ENCODE data around the gene TNNI3K. TPM values are rescaled to one million over a fixed set of nuclear protein-coding genes. Genes with fewer than 3 reads are reported as not detected.

The TNNI3K gene
- total RNA-seq, 1 donor from 2014 or later = not detected

DNA sequence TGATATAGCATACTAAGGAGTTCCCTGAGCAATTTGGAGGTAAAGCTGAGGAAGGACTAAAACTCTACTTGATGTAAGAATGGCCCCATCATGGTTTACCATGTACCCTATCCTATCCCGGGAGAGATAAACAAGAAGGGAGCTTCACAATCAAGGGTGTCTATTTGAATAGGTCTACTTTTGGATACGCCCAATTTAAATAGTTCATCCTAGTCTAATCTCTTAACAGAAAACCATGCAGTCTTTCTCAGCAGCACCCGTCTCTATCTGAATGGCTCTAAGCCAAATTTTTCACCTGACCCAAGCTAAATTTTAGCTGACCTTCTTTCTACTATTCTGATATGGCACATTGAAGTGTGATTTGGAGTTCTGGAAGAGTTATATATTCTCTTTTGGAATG, 122.0 kb downstream of the TNNI3K start:
- Mint-ChIP-seq H3K27ac (ENCODE audit: unreplicated experiment) (no peak overlapping the region), H3K36me3 (ENCODE audit: unreplicated experiment) (peaks cover 6% of the 10 kb centered on the region), H3K4me3 (ENCODE audit: unreplicated experiment) (no peak overlapping the region), H3K9me3 (ENCODE audit: unreplicated experiment) (no peaks in the 10 kb centered on the region), H3K4me1 (ENCODE audit: low read depth, unreplicated experiment) (no peaks in the 10 kb centered on the region), H3K27me3 (ENCODE audit: unreplicated experiment) (no peaks in the 10 kb centered on the region)
- no peak for DNase-seq
- TF ChIP-seq, protein P1, sequence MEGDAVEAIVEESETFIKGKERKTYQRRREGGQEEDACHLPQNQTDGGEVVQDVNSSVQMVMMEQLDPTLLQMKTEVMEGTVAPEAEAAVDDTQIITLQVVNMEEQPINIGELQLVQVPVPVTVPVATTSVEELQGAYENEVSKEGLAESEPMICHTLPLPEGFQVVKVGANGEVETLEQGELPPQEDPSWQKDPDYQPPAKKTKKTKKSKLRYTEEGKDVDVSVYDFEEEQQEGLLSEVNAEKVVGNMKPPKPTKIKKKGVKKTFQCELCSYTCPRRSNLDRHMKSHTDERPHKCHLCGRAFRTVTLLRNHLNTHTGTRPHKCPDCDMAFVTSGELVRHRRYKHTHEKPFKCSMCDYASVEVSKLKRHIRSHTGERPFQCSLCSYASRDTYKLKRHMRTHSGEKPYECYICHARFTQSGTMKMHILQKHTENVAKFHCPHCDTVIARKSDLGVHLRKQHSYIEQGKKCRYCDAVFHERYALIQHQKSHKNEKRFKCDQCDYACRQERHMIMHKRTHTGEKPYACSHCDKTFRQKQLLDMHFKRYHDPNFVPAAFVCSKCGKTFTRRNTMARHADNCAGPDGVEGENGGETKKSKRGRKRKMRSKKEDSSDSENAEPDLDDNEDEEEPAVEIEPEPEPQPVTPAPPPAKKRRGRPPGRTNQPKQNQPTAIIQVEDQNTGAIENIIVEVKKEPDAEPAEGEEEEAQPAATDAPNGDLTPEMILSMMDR (IDR thresholded peaks at IDR 0.05; ENCODE audit: partially characterized antibody, unreplicated experiment) = no peak

DNA sequence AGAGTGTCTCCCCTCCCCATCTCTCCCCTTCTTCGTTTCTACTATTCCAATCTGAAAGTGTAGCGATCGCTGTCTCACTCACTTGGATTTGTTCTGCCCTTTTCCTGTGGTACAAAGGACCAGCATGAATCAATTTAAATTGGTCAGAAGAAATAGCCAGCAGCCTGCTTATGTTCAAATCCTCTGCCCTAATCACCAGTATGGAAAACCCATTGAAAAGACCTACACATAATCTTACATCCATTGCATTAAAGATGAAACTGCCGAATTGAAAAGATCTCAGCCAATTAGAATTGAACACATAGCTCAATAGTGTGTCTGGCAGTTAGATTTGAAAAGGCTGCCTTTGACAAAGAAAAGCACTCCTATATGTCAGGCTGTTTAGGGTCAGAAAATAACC, 122.6 kb downstream of the TNNI3K start:
- TF ChIP-seq, protein P1 (IDR thresholded peaks at IDR 0.05; ENCODE audit: partially characterized antibody, unreplicated experiment) = no peak
- no peaks in the 10 kb centered on the region for H3K4me1 Mint-ChIP-seq (ENCODE audit: low read depth, unreplicated experiment)
- no peaks in the 10 kb centered on the region for H3K9me3 Mint-ChIP-seq (ENCODE audit: unreplicated experiment)
- no peaks in the 10 kb centered on the region for H3K27me3 Mint-ChIP-seq (ENCODE audit: unreplicated experiment)
- no peak overlapping the region for H3K4me3 Mint-ChIP-seq (ENCODE audit: unreplicated experiment)
- DNase-seq = no peak
- peaks cover 6% of the 10 kb centered on the region for H3K36me3 Mint-ChIP-seq (ENCODE audit: unreplicated experiment)
- no peak overlapping the region for H3K27ac Mint-ChIP-seq (ENCODE audit: unreplicated experiment)

DNA sequence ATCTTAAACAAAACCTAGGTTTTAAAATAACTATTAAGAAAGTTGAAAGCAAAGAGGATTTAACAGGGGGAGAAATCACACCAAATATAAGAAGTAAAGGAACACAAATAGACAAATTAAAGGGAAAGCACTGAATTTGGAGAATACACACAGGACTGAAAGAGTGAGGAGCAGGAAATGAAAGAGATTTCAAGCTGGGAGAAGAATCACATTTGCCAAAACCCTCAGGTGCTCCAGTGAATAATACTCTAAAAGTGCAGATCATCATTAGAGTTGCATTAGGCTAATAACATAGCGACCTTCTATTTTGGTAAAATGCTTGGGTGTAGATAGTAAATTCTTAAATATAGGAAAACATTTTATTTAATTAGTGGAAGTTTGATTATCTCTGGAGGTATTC, 127.5 kb downstream of the TNNI3K start:
- Mint-ChIP-seq H3K27me3 (ENCODE audit: unreplicated experiment) (no peaks in the 10 kb centered on the region), H3K36me3 (ENCODE audit: unreplicated experiment) (no peaks in the 10 kb centered on the region), H3K4me1 (ENCODE audit: low read depth, unreplicated experiment) (no peaks in the 10 kb centered on the region), H3K27ac (ENCODE audit: unreplicated experiment) (no peak overlapping the region), H3K4me3 (ENCODE audit: unreplicated experiment) (no peak overlapping the region), H3K9me3 (ENCODE audit: unreplicated experiment) (no peaks in the 10 kb centered on the region)
- TF ChIP-seq, protein P1 (IDR thresholded peaks at IDR 0.05; ENCODE audit: partially characterized antibody, unreplicated experiment) = no peak
- DNase-seq = no peak

DNA sequence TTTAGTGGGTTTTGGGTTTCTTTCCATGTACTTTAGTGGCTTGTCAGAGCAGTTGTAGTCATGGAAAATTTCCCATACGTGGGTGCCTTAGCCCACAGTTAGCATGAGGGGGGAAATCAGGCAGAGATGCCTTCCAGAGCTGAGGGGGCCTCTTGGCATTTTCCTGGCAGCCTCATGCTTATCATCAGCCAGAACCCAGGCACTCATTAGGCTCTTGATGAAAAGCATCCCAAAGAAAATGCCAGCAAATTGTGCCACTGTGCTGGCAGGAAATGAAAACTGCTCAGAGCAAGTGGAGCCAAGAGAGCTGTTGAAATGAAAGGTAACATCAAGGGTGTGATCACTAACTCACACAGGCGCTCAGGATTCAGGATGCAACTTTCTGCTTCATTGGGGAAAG, 128.0 kb downstream of the TNNI3K start:
- TF ChIP-seq, protein P1 (IDR thresholded peaks at IDR 0.05; ENCODE audit: partially characterized antibody, unreplicated experiment) = no peak
- no peaks in the 10 kb centered on the region for H3K4me1 Mint-ChIP-seq (ENCODE audit: low read depth, unreplicated experiment)
- no peaks in the 10 kb centered on the region for H3K9me3 Mint-ChIP-seq (ENCODE audit: unreplicated experiment)
- H3K27ac Mint-ChIP-seq (ENCODE audit: unreplicated experiment) = no peak overlapping the region
- no peaks in the 10 kb centered on the region for H3K36me3 Mint-ChIP-seq (ENCODE audit: unreplicated experiment)
- H3K4me3 Mint-ChIP-seq (ENCODE audit: unreplicated experiment) = no peak overlapping the region
- DNase-seq = no peak
- H3K27me3 Mint-ChIP-seq (ENCODE audit: unreplicated experiment) = no peaks in the 10 kb centered on the region

GRCh38 chr1:74367175-74367813, 132.1 kb downstream of the TNNI3K start:
- Mint-ChIP-seq H3K27me3 (ENCODE audit: unreplicated experiment) (no peaks in the 10 kb centered on the region), H3K36me3 (ENCODE audit: unreplicated experiment) (no peaks in the 10 kb centered on the region), H3K4me1 (ENCODE audit: low read depth, unreplicated experiment) (no peaks in the 10 kb centered on the region), H3K27ac (ENCODE audit: unreplicated experiment) (no peak overlapping the region), H3K9me3 (ENCODE audit: unreplicated experiment) (no peaks in the 10 kb centered on the region), H3K4me3 (ENCODE audit: unreplicated experiment) (no peak overlapping the region)
- TF ChIP-seq, protein P1 (IDR thresholded peaks at IDR 0.05; ENCODE audit: partially characterized antibody, unreplicated experiment) = no peak
- no peak for DNase-seq
